NCI-H748 (cell line): ENCODE data around the gene ACE.
A peak's percentile ranks its signal among the peaks of the same experiment; 100 is the strongest.

Experiments
- DNase-seq: peaks from one replicate; lab custom pipeline; 2025; ENCODE audit not compliant: unreplicated experiment; lab: John Stamatoyannopoulos, UW

ACE gene

DNA sequence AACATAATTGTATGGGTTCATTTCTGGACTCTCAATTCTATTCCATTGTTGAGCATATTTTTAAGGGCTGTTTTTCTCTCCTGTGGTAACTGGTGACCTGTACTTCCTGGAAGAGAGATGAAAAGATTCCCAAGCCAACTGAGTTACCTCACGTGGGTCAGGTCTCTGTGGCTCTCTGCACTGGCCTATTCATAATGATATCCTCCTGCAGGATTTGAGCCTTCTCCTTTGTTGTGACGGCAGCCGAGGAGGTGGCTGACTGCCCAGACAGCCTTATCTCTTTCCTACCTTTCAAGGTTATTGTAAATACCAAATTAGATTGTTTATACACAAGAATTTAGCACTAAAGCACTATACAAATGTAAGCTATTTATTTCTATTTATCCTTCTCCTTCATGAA lies 2.7 kb upstream of the ACE start:
- no peak for DNase-seq

- no peak for DNase-seq
Observed at GRCh38 chr17:63474586-63475460, 2.0 kb upstream of the ACE start.

DNA sequence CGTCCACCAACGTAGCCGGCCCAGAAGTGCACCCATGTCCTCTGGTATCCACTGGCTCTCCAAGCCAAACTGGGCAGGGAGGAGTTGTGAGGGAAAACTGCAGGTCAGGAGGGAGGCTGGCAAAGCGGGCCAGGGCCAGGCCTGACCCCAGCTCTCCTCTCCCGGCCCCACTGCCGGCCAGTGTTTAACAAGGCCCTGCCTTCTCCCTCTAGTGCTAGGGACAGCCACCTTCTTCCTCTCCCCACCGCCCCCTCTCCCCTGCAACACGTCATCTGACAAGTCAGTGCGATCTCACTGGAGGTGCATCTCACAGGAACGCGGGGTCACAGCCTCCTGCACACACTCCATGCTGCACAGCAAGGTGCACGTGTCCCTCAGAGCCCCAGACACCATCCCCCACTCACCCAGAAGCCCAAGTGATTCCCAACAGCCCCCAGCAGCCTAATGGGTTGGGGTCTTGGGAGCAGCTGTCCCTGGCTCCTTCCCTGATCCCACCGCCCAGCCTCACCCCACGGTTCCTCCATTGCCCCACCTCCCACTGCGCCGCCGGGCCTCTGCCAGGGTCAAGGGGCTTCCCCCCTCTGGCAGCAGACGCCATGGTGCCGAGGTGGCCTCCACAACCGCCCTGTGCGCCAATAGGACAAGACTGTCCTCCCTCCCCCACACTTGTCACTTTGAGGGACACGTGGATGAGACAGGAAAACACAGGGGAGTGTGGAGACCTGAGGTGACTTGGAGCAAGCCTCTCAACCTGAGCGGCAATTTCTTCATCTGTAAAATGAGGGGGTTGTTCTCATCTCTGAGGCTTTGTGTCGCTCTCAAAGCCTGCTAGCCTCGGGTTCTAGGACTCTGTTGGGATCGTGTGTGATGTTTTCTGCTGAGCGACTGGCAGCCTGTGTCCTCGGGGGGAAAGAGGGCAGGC lies 1.1 kb upstream of the ACE start:
- DNase-seq: no peak

DNA sequence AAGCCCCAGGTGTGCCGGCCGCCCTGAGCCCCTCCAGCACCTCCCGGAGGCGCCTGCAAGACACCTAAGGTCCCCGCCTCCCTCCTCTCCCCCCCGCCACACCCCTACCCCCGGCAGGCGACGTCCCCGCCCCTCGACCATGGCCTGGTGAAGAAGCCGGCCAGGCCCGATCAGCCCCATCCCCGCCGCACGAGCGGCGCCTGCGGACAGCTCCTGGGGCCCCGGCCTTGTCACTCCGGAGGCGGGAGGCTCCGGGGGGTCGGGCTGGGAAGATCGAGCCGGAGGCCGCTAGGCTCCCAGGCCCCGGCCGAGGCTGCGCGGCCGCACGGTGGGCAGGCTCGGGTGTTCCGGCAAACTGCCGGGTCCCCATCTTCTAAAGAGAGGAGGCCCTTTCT lies 405 bp upstream of the ACE start:
- DNase-seq: peak; percentile 77

- DNase-seq: no peak
Observed at GRCh38 chr17:63477480-63478440, 899 bp downstream of the ACE start.

DNA sequence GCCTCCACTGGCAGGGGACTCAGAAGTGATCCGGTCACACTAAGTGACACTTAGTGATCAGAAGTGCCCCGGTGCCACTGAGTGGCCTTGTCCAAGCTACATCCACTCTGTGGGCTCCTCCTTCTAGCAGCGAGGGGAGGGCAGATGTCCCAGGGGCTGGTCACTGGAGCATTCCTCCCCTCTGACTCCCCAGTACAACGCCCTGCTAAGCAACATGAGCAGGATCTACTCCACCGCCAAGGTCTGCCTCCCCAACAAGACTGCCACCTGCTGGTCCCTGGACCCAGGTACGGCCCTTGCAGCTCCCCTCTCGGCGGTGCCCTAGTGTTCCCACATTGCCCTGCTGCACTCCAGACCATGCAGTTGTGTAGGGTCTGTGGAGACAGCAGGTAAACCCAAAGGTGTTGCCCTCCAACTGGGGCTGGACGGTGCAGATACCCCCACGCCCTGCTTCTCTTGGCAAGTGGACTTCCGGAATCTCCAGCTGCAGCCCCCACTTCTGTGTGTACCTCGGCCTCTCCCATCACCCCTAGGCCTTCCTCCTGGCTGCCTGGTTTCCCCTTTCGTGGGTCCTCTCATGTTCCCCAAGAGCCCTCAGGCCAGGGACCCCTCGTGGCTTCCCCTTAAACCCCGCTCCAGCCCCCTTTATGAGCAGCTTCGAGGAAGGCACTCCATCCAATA lies 2.1 kb downstream of the ACE start:
- peak; percentile 77 for DNase-seq

DNA sequence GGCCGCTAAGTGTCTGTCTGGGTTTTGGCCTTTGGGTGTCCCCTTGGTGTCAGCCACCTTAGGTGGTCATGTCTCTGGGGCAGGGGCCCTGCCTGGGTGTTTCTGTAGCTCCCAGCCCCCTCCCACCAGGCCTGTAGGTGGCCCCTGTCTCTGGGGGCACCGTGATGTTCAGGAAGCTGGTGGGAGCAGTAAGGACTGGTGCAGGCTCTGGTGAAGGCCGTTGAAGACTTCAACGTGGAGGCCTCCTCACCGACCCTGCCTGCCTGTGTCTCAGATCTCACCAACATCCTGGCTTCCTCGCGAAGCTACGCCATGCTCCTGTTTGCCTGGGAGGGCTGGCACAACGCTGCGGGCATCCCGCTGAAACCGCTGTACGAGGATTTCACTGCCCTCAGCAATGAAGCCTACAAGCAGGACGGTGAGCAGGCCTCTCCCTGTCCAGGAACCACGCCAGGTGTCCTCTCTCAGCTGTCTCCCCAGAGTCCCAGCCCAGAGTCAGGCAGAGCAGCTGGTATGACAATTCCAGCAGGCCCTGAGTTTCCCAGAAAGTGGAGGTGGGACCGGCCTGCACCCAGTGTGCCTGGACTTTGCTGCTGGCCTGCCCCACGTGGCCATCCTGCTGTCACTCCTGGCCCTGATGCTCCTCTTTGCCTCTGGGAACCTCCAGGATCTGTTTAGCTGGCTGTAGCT lies 2.8 kb downstream of the ACE start:
- DNase-seq: no peak

DNA sequence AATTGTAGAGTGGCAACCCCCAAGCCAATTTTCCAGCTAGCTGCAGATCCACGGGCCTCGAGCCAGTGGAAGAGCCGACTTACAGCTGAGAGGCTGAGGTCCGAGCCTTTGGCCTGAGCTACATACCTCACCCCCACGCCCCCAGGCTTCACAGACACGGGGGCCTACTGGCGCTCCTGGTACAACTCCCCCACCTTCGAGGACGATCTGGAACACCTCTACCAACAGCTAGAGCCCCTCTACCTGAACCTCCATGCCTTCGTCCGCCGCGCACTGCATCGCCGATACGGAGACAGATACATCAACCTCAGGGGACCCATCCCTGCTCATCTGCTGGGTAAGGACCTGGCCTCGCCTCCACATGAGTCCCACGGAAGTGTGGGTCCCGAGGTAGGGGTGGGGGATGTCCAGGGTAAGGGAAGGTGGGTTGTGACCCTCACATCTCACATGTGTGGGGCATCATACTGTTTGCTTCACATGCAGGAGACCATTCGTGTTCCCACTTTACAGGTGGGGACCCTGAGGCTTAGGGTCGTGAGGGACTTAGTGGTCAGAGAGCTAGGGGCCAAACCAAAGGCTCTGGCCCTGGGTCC lies 3.4 kb downstream of the ACE start:
- no peak for DNase-seq

- peak; percentile 48 for DNase-seq
Observed at GRCh38 chr17:63480826-63481487, 4.1 kb downstream of the ACE start.

- DNase-seq: no peak
Observed at GRCh38 chr17:63481488-63481870, 4.6 kb downstream of the ACE start.

DNA sequence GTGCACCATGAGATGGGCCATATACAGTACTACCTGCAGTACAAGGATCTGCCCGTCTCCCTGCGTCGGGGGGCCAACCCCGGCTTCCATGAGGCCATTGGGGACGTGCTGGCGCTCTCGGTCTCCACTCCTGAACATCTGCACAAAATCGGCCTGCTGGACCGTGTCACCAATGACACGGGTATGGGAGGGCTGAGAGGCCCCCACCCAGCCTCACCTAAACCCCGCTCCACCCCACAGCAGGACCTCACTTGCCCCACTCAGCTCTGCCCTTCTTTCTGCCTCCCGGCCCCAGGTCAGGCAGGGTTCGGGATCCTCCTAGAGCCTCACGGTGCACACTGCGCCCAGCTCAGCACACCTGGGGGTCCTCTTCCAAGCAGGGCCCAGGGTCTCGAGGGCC lies 5.6 kb downstream of the ACE start:
- no peak for DNase-seq

DNA sequence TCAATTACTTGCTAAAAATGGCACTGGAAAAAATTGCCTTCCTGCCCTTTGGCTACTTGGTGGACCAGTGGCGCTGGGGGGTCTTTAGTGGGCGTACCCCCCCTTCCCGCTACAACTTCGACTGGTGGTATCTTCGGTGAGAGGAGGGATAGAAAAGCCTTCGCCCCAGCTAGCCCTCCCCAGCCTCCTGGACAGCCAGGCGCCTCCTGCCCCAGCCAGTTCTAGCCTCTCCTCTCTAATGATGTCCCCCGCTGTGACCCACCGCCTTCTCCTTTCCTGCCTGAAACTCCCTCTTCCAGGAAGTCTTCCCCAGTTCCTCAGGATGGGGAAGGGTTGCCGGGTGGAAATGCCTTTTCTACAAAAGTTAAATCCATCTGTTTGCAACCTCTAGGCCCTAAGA lies 6.2 kb downstream of the ACE start:
- DNase-seq: no peak

GRCh38 chr17:63483655-63484575 lies 7.1 kb downstream of the ACE start:
- DNase-seq: no peak

DNA sequence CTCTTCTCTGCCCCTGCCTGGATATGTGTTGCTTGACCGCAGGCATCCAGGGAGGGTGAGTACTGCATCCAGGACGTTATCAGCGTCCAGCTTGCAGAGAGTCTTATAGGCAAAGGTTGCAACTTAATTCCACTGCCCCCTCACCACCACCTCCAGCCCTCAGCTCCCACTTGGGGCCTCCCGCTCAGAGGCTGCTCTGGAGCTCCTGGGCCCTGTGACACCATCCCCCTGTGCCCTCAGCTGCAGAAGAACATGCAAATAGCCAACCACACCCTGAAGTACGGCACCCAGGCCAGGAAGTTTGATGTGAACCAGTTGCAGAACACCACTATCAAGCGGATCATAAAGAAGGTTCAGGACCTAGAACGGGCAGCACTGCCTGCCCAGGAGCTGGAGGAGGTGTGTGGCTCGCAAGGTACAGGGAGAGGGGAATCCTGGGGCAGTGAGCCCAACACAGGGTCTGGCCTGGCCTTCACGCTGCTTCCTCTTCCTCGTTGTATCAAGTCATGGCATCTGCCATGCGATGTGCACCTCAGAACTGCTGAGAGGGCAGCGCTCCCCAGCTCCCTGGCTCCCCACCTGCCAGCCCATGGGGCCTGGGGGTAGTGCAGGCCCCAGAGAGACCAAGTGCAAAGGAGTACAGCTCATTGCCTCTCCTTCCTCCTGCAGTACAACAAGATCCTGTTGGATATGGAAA lies 9.6 kb downstream of the ACE start:
- DNase-seq: no peak

- no peak for DNase-seq
Observed at GRCh38 chr17:63487014-63487339, 10.1 kb downstream of the ACE start.

- DNase-seq: no peak
Observed at GRCh38 chr17:63488851-63489250, 12.0 kb downstream of the ACE start.

GRCh38 chr17:63489291-63489690 lies 12.4 kb downstream of the ACE start:
- no peak for DNase-seq
